Activated naive CD4-positive, alpha-beta T cell treated with anti-CD3 and anti-CD28 coated beads, Interleukin-2, amount 50 U/mL, for 72 hours (primary cell): ENCODE results near the gene RAI1. TPM values are rescaled to one million over a fixed set of nuclear protein-coding genes. Genes with fewer than 3 reads are reported as not detected.

Source experiments
- ATAC-seq, 2 donors: fragments of 150-1000 bp; cut with Tn5 transposase; 2 replicates each; pipeline ENCODE4 v1.10.0; 2021; ENCODE audit warnings: mild to moderate bottlenecking in 2 of 2, moderate library complexity in 2 of 2
- DNase-seq, 2 donors: peaks; one replicate each; pipeline ENCODE4 v3.0.0; 2021 to 2022; ENCODE audit warnings: low spot score in 2 of 2
- H3K27ac Mint-ChIP-seq, 2 donors: one replicate each; pipeline ENCODE4 v1.8.0; 2022; ENCODE audit warnings: mild to moderate bottlenecking in 2 of 2, mixed read lengths in 2 of 2
- H3K36me3 Mint-ChIP-seq, 2 donors: one replicate each; pipeline ENCODE4 v1.8.0; 2022; ENCODE audit warnings: mixed read lengths in 2 of 2
- H3K9me3 Mint-ChIP-seq, 2 donors: one replicate each; pipeline ENCODE4 v1.8.0; 2022; ENCODE audit warnings: mixed read lengths in 2 of 2
- total RNA-seq, 2 donors: library from RNA; stranded (reverse); gene quantifications; one replicate each; pipeline ENCODE4 v1.2.3, GENCODE V29; 2022

Gene RAI1
- total RNA-seq, 2 donors from 2014 or later = 14.9 to 21.6 TPM

GRCh38 chr17:17845046-17845775, 164.0 kb downstream of the RAI1 start:
- ATAC-seq = no peak
- no peaks in the 10 kb centered on the region for H3K9me3 Mint-ChIP-seq
- H3K36me3 Mint-ChIP-seq = peaks cover 0 to 3% of the 10 kb centered on the region in 2 donors
- no peak for DNase-seq
- no peak overlapping the region for H3K27ac Mint-ChIP-seq

- ATAC-seq = no peak
- Mint-ChIP-seq H3K9me3 (no peaks in the 10 kb centered on the region), H3K27ac (peak overlapping the region; percentile 61 to 83), H3K36me3 (peaks cover 0 to 7% of the 10 kb centered on the region in 2 donors)
- no peak for DNase-seq
Measured at GRCh38 chr17:17846003-17846402, 164.7 kb downstream of the RAI1 start.

GRCh38 chr17:17846645-17847044, 165.4 kb downstream of the RAI1 start:
- no peak for DNase-seq
- Mint-ChIP-seq H3K36me3 (peaks cover 1 to 9% of the 10 kb centered on the region in 2 donors), H3K27ac (peak overlapping the region; percentile 61 to 83), H3K9me3 (no peaks in the 10 kb centered on the region)
- no peak for ATAC-seq

- H3K9me3 Mint-ChIP-seq = no peaks in the 10 kb centered on the region
- peaks cover 7 to 14% of the 10 kb centered on the region in 2 donors for H3K36me3 Mint-ChIP-seq
- ATAC-seq (no peak), DNase-seq (no peak)
- H3K27ac Mint-ChIP-seq = peak overlapping the region; percentile 29 to 83
Measured at GRCh38 chr17:17847118-17847689, 165.9 kb downstream of the RAI1 start.

GRCh38 chr17:17847726-17848125, 166.5 kb downstream of the RAI1 start:
- Mint-ChIP-seq H3K27ac (peak overlapping the region in 1 of 2 donors; percentile 83), H3K36me3 (peaks cover 8 to 17% of the 10 kb centered on the region in 2 donors), H3K9me3 (no peaks in the 10 kb centered on the region)
- ATAC-seq = no peak
- DNase-seq = no peak

- ATAC-seq = no peak
- no peak for DNase-seq
- H3K9me3 Mint-ChIP-seq = no peaks in the 10 kb centered on the region
- peak overlapping the region; percentile 83 to 96 for H3K27ac Mint-ChIP-seq
- H3K36me3 Mint-ChIP-seq = peaks cover 10 to 18% of the 10 kb centered on the region in 2 donors
Measured at GRCh38 chr17:17848311-17849082, 167.2 kb downstream of the RAI1 start.

- DNase-seq (peak; percentile 83 to 92), ATAC-seq (peak; percentile 76 to 81)
- no peaks in the 10 kb centered on the region for H3K9me3 Mint-ChIP-seq
- H3K36me3 Mint-ChIP-seq = peaks cover 12 to 21% of the 10 kb centered on the region in 2 donors
- peak overlapping the region; percentile 83 to 96 for H3K27ac Mint-ChIP-seq
Measured at GRCh38 chr17:17849147-17849820, 168.0 kb downstream of the RAI1 start.

GRCh38 chr17:17849845-17850373, 168.7 kb downstream of the RAI1 start:
- peak; percentile 52 to 55 for ATAC-seq
- H3K9me3 Mint-ChIP-seq = no peaks in the 10 kb centered on the region
- H3K36me3 Mint-ChIP-seq = peaks cover 12 to 21% of the 10 kb centered on the region in 2 donors
- H3K27ac Mint-ChIP-seq = peak overlapping the region; percentile 83 to 96
- peak; percentile 71 to 77 for DNase-seq

GRCh38 chr17:17851103-17852002, 170.1 kb downstream of the RAI1 start:
- no peak for ATAC-seq
- peak overlapping the region; percentile 18 to 83 for H3K27ac Mint-ChIP-seq
- H3K36me3 Mint-ChIP-seq = peaks cover 12 to 21% of the 10 kb centered on the region in 2 donors
- H3K9me3 Mint-ChIP-seq = no peaks in the 10 kb centered on the region
- DNase-seq = no peak

GRCh38 chr17:17852930-17853329, 171.7 kb downstream of the RAI1 start:
- peaks cover 12 to 21% of the 10 kb centered on the region in 2 donors for H3K36me3 Mint-ChIP-seq
- no peak for DNase-seq
- H3K9me3 Mint-ChIP-seq = no peaks in the 10 kb centered on the region
- ATAC-seq = no peak
- H3K27ac Mint-ChIP-seq = peak overlapping the region in 1 of 2 donors; percentile 89

- Mint-ChIP-seq H3K9me3 (no peaks in the 10 kb centered on the region), H3K36me3 (peaks cover 12 to 21% of the 10 kb centered on the region in 2 donors), H3K27ac (peak overlapping the region; percentile 89 to 91)
- ATAC-seq = peak; percentile 66 to 71
- DNase-seq = peak in 1 of 2 donors; percentile 53
Measured at GRCh38 chr17:17853811-17854447, 172.7 kb downstream of the RAI1 start.

- no peak overlapping the region for H3K27ac Mint-ChIP-seq
- ATAC-seq (no peak), DNase-seq (no peak)
- H3K9me3 Mint-ChIP-seq = no peaks in the 10 kb centered on the region
- H3K36me3 Mint-ChIP-seq = peaks cover 12 to 13% of the 10 kb centered on the region in 2 donors
Measured at GRCh38 chr17:17855976-17856375, 174.7 kb downstream of the RAI1 start.

- Mint-ChIP-seq H3K9me3 (no peaks in the 10 kb centered on the region), H3K27ac (no peak overlapping the region), H3K36me3 (peaks cover 12 to 13% of the 10 kb centered on the region in 2 donors)
- ATAC-seq = no peak
- no peak for DNase-seq
Measured at GRCh38 chr17:17856386-17856785, 175.1 kb downstream of the RAI1 start.

- DNase-seq (no peak), ATAC-seq (no peak)
- H3K9me3 Mint-ChIP-seq = no peaks in the 10 kb centered on the region
Measured at GRCh38 chr17:17857496-17857895, 176.2 kb downstream of the RAI1 start.

More at GRCh38 chr17:17857496-17857895, 176.2 kb downstream of the RAI1 start:
- H3K36me3 Mint-ChIP-seq = peaks cover 4% of the 10 kb centered on the region in 2 donors
- no peak overlapping the region for H3K27ac Mint-ChIP-seq
